ENCODE data around the gene UNG.

- TF ChIP-seq CTCF (IDR thresholded peaks at IDR 0.05) (no peak), EP300 (IDR thresholded peaks at IDR 0.05) (no peak), MAX (IDR thresholded peaks at IDR 0.05) (no peak), POLR2A (IDR thresholded peaks at IDR 0.05; ENCODE audit: low read length) (no peak), HOXA7 (CRISPR knock-in tag; IDR thresholded peaks at IDR 0.05) (no peak), CHD2 (IDR thresholded peaks at IDR 0.05; ENCODE audit: low read length, partially characterized antibody) (no peak), MYC (IDR thresholded peaks at IDR 0.05; ENCODE audit: borderline replicate concordance, low read length) (no peak), KDM1A (IDR thresholded peaks at IDR 0.05; ENCODE audit: low read depth) (no peak), NR3C1 (IDR thresholded peaks at IDR 0.05) (no peak), BHLHE40 (IDR thresholded peaks at IDR 0.05; ENCODE audit: low read depth, low read length) (no peak), RNF2 (IDR thresholded peaks at IDR 0.05; ENCODE audit: borderline replicate concordance, low read depth) (no peak)
Measured at GRCh38 chr12:109053382-109054123, 43.8 kb upstream of the UNG start.

Data from A549 (cell line).